SK-N-SH (cell line): ENCODE results near the gene ASIC3. TPM values are rescaled to one million over a fixed set of nuclear protein-coding genes. Genes with fewer than 3 reads are reported as not detected.

Experiments used
- CTCF ChIA-PET: fragments of 300-600, 350-600 bp; formaldehyde crosslinking; extraction: SDS; loops from one replicate; lab custom pipeline; 2021; lab: Yijun Ruan, JAX
- POLR2A ChIA-PET: fragments of 350-600 bp; sonication (Branson Sonifier 250); formaldehyde crosslinking; extraction: SDS; loops from one replicate; lab custom pipeline; 2020; ENCODE audit warnings: antibody characterized with exemption, inconsistent platforms; lab: Yijun Ruan, JAX
- DNase-seq: peaks from one replicate; pipeline ENCODE4 v3.0.0; 2012
- H2AFZ ChIP-seq: fragments of 200-600 bp; sonication (generic); 2 replicates; pipeline ENCODE4 v1.8.1; 2016; ENCODE audit warnings: antibody characterized with exemption, mild to moderate bottlenecking, low read depth
- H3F3A ChIP-seq: fragments of 200-600 bp; sonication (generic); replicated peaks from 2 replicates; pipeline ENCODE3; 2016; ENCODE audit warnings: antibody characterized with exemption, mild to moderate bottlenecking; ENCODE audit not compliant: insufficient read depth
- H3K27ac ChIP-seq, 2 experiments: fragments of 200-500 bp in 1 of 2; fragments of 200-600 bp in 1 of 2; sonication (Bioruptor generic) in 1 of 2; sonication (generic), shearing (Covaris generic) in 1 of 2; 2 replicates each; pipeline versions ENCODE4 v1.5.1 to v1.6.1; 2014 to 2016; ENCODE audit warnings: low read depth in 2 of 2, inconsistent platforms in 1 of 2, low read length in 1 of 2, mild to moderate bottlenecking in 1 of 2, mixed read lengths in 1 of 2
- H3K27me3 ChIP-seq: fragments of 200-600 bp; sonication (generic), shearing (Covaris generic); 2 replicates; pipeline ENCODE4 v1.6.1; 2016; ENCODE audit warnings: mixed run types; ENCODE audit not compliant: insufficient read depth
- H3K36me3 ChIP-seq, 2 experiments: fragments of 200-500 bp in 1 of 2; fragments of 200-600 bp in 1 of 2; sonication (Bioruptor generic) in 1 of 2; sonication (generic) in 1 of 2; replicated peaks in 1 of 2; 2 replicates each; pipeline versions ENCODE3 to v1.5.1; 2014 to 2016; ENCODE audit warnings: low read length in 1 of 2, mild to moderate bottlenecking in 1 of 2; ENCODE audit not compliant: insufficient read depth in 2 of 2, control insufficient read depth in 1 of 2
- H3K4me1 ChIP-seq, 2 experiments: fragments of 200-500 bp in 1 of 2; fragments of 200-600 bp in 1 of 2; sonication (Bioruptor generic) in 1 of 2; sonication (generic), shearing (Covaris generic) in 1 of 2; 2 replicates each; pipeline versions ENCODE4 v1.5.1 to v1.6.1; 2014 to 2016; ENCODE audit warnings: low read depth in 1 of 2, low read length in 1 of 2, mixed run types in 1 of 2; ENCODE audit not compliant: insufficient read depth in 2 of 2, control insufficient read depth in 1 of 2
- H3K4me2 ChIP-seq: fragments of 200-600 bp; sonication (generic), shearing (Covaris generic); 2 replicates; pipeline ENCODE4 v1.6.1; 2017; ENCODE audit warnings: mixed run types
- H3K4me3 ChIP-seq, 2 experiments: fragments of 200-500 bp in 1 of 2; fragments of 200-600 bp in 1 of 2; sonication (Bioruptor generic) in 1 of 2; sonication (generic), shearing (Covaris generic) in 1 of 2; 2 replicates each; pipeline versions ENCODE4 v1.5.1 to v1.8.1; 2014 to 2016; ENCODE audit warnings: low read depth in 2 of 2, inconsistent platforms in 1 of 2, low read length in 1 of 2, mild to moderate bottlenecking in 1 of 2, mixed read lengths in 1 of 2, moderate library complexity in 1 of 2
- H3K79me2 ChIP-seq: fragments of 200-600 bp; sonication (generic); 2 replicates; pipeline ENCODE4 v1.8.1; 2017; ENCODE audit warnings: mild to moderate bottlenecking; ENCODE audit not compliant: insufficient read depth
- H3K9ac ChIP-seq: fragments of 200-600 bp; sonication (generic); 2 replicates; pipeline ENCODE4 v1.6.1; 2017; ENCODE audit warnings: mixed run types
- H3K9me2 ChIP-seq: fragments of 200-600 bp; sonication (generic); 2 replicates; pipeline ENCODE4 v1.6.1; 2017; ENCODE audit warnings: mixed run types
- H3K9me3 ChIP-seq: fragments of 200-600 bp; sonication (generic); 2 replicates; pipeline ENCODE4 v1.6.1; 2017; ENCODE audit warnings: mixed run types, mild to moderate bottlenecking, moderate library complexity
- H4K20me1 ChIP-seq: fragments of 200-600 bp; sonication (generic); 2 replicates; pipeline ENCODE4 v1.6.1; 2017; ENCODE audit warnings: mild to moderate bottlenecking, mixed run types; ENCODE audit not compliant: insufficient read depth
- CHD2 ChIP-seq: fragments of 150-350 bp; IDR thresholded peaks from 2 replicates; pipeline ENCODE4 v1.6.1; 2018; ENCODE audit warnings: low read length; ENCODE audit not compliant: partially characterized antibody
- EZH2phosphoT487 ChIP-seq: fragments of 200-600 bp; sonication (generic); IDR thresholded peaks from 2 replicates; pipeline ENCODE4 v1.6.1; 2017; ENCODE audit warnings: low read depth, mixed run types, mild to moderate bottlenecking, antibody characterized with exemption, moderate library complexity, borderline replicate concordance
- FOSL2 ChIP-seq: IDR thresholded peaks from 2 replicates; pipeline ENCODE4 v1.4.0; 2012; ENCODE audit warnings: low read depth, mild to moderate bottlenecking, moderate library complexity, borderline replicate concordance
- GABPA ChIP-seq: IDR thresholded peaks from 2 replicates; pipeline ENCODE4 v1.4.0; 2012; ENCODE audit warnings: low read depth, mild to moderate bottlenecking
- IRF3 ChIP-seq: fragments of 150-350 bp; IDR thresholded peaks from 2 replicates; pipeline ENCODE4 v1.6.1; 2016; ENCODE audit warnings: mild to moderate bottlenecking, low read depth, low read length
- MXI1 ChIP-seq: IDR thresholded peaks from 2 replicates; pipeline ENCODE4 v1.6.1; 2012; ENCODE audit warnings: mild to moderate bottlenecking, low read depth, low read length, improper control_type of control experiment
- NFIC ChIP-seq: IDR thresholded peaks from 2 replicates; pipeline ENCODE4 v1.4.0; 2012; ENCODE audit warnings: borderline replicate concordance
- NRF1 ChIP-seq: IDR thresholded peaks from 2 replicates; pipeline ENCODE4 v1.6.1; 2012; ENCODE audit warnings: low read depth, mild to moderate bottlenecking, low read length
- POLR2AphosphoS5 ChIP-seq: IDR thresholded peaks from 2 replicates; pipeline ENCODE4 v1.6.1; 2012; ENCODE audit warnings: low read depth, low read length
- RCOR1 ChIP-seq: fragments of 150-350 bp; IDR thresholded peaks from 2 replicates; pipeline ENCODE4 v1.6.1; 2017; ENCODE audit warnings: antibody characterized with exemption, low read length
- RFX5 ChIP-seq: IDR thresholded peaks from 2 replicates; pipeline ENCODE4 v1.6.1; 2012; ENCODE audit warnings: mild to moderate bottlenecking, improper control_type of control experiment, low read length
- RXRA ChIP-seq: IDR thresholded peaks from 2 replicates; pipeline ENCODE4 v1.4.0; 2012; ENCODE audit warnings: low read depth, mild to moderate bottlenecking, borderline replicate concordance
- SIN3A ChIP-seq: IDR thresholded peaks from 2 replicates; pipeline ENCODE4 v1.6.1; 2012; ENCODE audit warnings: low read depth, mild to moderate bottlenecking, low read length, moderate library complexity, borderline replicate concordance
- TAF1 ChIP-seq: IDR thresholded peaks from 2 replicates; pipeline ENCODE4 v1.6.1; 2012; ENCODE audit warnings: low read depth, mild to moderate bottlenecking, low read length, moderate library complexity, borderline replicate concordance
- TCF12 ChIP-seq: IDR thresholded peaks from 2 replicates; pipeline ENCODE4 v1.4.0; 2012
- TEAD4 ChIP-seq: IDR thresholded peaks from 2 replicates; pipeline ENCODE4 v1.4.0; 2012; ENCODE audit warnings: mild to moderate bottlenecking, borderline replicate concordance; ENCODE audit not compliant: insufficient read depth
- USF1 ChIP-seq: IDR thresholded peaks from 2 replicates; pipeline ENCODE4 v1.4.0; 2012; ENCODE audit warnings: low read depth, borderline replicate concordance
- whole genome bisulfite sequencing: methylation state at CpG from one replicate; pipeline ENCODE4 v1.1.6; 2017; ENCODE audit warnings: low lambda C conversion rate; 5-methylcytosine and 5-hydroxymethylcytosine counted together
- polyA plus RNA-seq, 3 experiments: library from polyadenylated mRNA; depleted of rRNA; stranded (reverse); fragments of >200 nt; gene quantifications; 2 replicates each; pipeline ENCODE4 v1.2.3, GENCODE V29; 2012
- TF ChIP-seq, protein P1 (sequence below): fragments of 200-600 bp; sonication (generic); IDR thresholded peaks from 2 replicates; pipeline ENCODE4 v1.6.1; 2017; ENCODE audit warnings: antibody characterized with exemption, mild to moderate bottlenecking, moderate library complexity

ASIC3 gene
- polyA plus RNA-seq, 1 of the 3 experiments (the other 2 are of a cell fraction): 4.5 TPM

- TF ChIP-seq IRF3: no peak
- TF ChIP-seq TEAD4: no peak
Measured at GRCh38 chr7:151016505-151016904, 31.8 kb upstream of the ASIC3 start (continued).

DNA sequence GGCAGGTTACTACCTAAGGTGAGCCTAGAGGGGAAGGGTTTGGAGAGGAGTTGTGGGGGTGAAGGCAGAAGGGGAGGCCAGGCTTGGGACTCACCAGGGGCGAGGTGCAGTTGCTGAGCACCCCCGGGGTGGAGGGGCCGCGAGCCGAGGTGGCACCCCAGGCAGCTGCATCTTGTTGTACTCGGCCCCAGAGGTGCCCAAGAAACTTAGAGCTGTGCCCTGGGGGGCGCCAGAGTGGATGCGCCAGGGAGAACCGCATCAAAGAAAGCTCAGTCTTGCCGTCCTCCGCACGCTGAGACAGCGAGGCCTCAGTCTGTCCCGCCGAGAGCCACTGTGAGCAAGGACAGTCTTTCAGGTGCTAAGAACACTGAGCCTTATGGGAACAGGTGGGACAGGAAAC is 31.4 kb upstream of the ASIC3 start:
- CTCF ChIA-PET: interaction anchor here (0.6 to 8.3 kb wide), 25 partner anchors 11 to 599 kb away, joined by 3 to 107 read pairs (median 16); partner anchors contain the start of genes ABCB8, AGAP3, NOS3 and TMUB1

DNA sequence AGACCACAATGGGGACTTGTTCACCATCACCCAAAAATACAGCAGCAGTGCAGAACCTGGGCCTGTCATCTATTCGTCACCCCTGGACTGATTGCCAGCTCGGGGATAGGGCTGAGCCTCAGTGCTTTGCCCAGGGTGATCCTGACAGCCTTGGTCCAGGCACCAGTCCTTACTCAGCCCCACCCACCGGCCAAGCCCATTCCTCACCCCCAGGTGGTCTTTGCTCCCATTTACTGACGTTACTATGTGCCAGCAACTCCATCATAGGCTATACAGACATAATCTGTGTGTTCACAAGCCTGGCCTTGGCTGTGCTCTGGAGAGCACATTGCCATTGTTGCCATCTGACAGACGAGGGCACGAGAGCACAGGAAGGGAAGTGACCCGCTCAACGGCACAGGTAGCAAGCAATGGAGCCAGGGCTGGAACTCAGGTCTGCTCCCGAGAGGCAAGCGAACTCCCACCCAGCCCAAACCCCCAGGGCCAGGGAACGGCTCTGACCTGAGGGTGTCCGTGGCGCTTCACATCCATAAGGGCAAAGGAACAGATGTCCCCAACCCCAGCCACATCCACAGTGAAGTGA is 30.9 kb upstream of the ASIC3 start:
- Histone ChIP-seq H3K4me3 (peak overlapping the region; percentile 28 to 34; a peak in 3 of 4 replicates), H3K27ac (peak overlapping the region in 1 of 2 experiments; percentile 18; a peak in 2 of 4 replicates), H3K9me3 (no peaks in the 10 kb centered on the region), H3K4me2 (peak overlapping the region; percentile 70; the same call in 1 of the 2 replicates), H3K4me1 (peaks cover 0 to 31% of the 10 kb centered on the region in 2 experiments; a peak in 1 of 4 replicates), H3K79me2 (no peaks in the 10 kb centered on the region), H3K9ac (no peak overlapping the region), H3F3A (no peaks in the 10 kb centered on the region), H3K27me3 (peaks cover 15% of the 10 kb centered on the region; the same call in 1 of the 2 replicates), H2AFZ (no peak overlapping the region), H3K9me2 (no peaks in the 10 kb centered on the region), H4K20me1 (no peaks in the 10 kb centered on the region), H3K36me3 (no peaks in the 10 kb centered on the region)
- WGBS: 62% methylated on average over 13 of the region's 13 CpGs
- TF ChIP-seq FOSL2: no peak
- no peak for TF ChIP-seq RCOR1
- no peak for TF ChIP-seq SIN3A
- no peak for TF ChIP-seq RXRA
- no peak for TF ChIP-seq POLR2AphosphoS5
- TF ChIP-seq RFX5: no peak
- no peak for TF ChIP-seq TCF12
- no peak for TF ChIP-seq EZH2phosphoT487
- TF ChIP-seq NFIC: no peak
- TF ChIP-seq, protein P1, sequence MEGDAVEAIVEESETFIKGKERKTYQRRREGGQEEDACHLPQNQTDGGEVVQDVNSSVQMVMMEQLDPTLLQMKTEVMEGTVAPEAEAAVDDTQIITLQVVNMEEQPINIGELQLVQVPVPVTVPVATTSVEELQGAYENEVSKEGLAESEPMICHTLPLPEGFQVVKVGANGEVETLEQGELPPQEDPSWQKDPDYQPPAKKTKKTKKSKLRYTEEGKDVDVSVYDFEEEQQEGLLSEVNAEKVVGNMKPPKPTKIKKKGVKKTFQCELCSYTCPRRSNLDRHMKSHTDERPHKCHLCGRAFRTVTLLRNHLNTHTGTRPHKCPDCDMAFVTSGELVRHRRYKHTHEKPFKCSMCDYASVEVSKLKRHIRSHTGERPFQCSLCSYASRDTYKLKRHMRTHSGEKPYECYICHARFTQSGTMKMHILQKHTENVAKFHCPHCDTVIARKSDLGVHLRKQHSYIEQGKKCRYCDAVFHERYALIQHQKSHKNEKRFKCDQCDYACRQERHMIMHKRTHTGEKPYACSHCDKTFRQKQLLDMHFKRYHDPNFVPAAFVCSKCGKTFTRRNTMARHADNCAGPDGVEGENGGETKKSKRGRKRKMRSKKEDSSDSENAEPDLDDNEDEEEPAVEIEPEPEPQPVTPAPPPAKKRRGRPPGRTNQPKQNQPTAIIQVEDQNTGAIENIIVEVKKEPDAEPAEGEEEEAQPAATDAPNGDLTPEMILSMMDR: no peak
- TF ChIP-seq TAF1: no peak
- TF ChIP-seq USF1: no peak
- no peak for TF ChIP-seq GABPA
- TF ChIP-seq CHD2: no peak
- CTCF ChIA-PET: interaction anchor here (0.6 to 8.3 kb wide), 59 partner anchors 11 to 654 kb away, joined by 3 to 107 read pairs (median 5); partner anchors contain the start of genes ABCB8, AGAP3, CDK5 and FASTK
- no peak for DNase-seq
- POLR2A ChIA-PET: interaction anchor here (0.7 to 1.3 kb wide), 4 partner anchors 8 to 119 kb away, joined by 3 read pairs; partner anchors contain the start of gene ABCB8

More for the DNA sequence above, 31.4 kb upstream of the ASIC3 start:
- no peak for TF ChIP-seq MXI1
- TF ChIP-seq USF1: no peak
- no peak for TF ChIP-seq RFX5
- no peak for TF ChIP-seq NRF1
- no peak for TF ChIP-seq RCOR1
- TF ChIP-seq FOSL2: no peak
- TF ChIP-seq, all 33 proteins: peak for 0
- WGBS: 95% methylated on average over 15 of the region's 15 CpGs
- Histone ChIP-seq H3K4me2 (no peak overlapping the region), H3K9ac (no peak overlapping the region), H3K36me3 (no peaks in the 10 kb centered on the region), H3K79me2 (no peaks in the 10 kb centered on the region), H3K27me3 (peaks cover 15% of the 10 kb centered on the region; the same call in 1 of the 2 replicates), H4K20me1 (no peaks in the 10 kb centered on the region), H3K4me3 (no peak overlapping the region), H3K9me2 (no peaks in the 10 kb centered on the region), H3F3A (no peaks in the 10 kb centered on the region), H2AFZ (no peak overlapping the region), H3K9me3 (no peaks in the 10 kb centered on the region), H3K4me1 (peaks cover 0 to 31% of the 10 kb centered on the region in 2 experiments; a peak in 1 of 4 replicates), H3K27ac (no peak overlapping the region)
- DNase-seq: no peak
- POLR2A ChIA-PET: interaction anchor here (1.1 kb wide), 1 partner anchor 11 kb away, joined by 3 read pairs; the partner anchor contains the start of gene ABCB8
